Stimulated activated CD4-positive, alpha-beta T cell treated with anti-CD3 and anti-CD28 coated beads, TNF-alpha, amount 100 ng/mL, for 4 hours (primary cell): Measurements from ENCODE around the gene TGM2.

Experiments used
- DNase-seq, 3 experiments: peaks; one replicate each; pipeline ENCODE4 v3.0.0-alpha.2; 2020; ENCODE audit warnings: low read depth in 3 of 3

Gene TGM2

GRCh38 chr20:38092915-38093314 is 72.2 kb downstream of the TGM2 start:
- DNase-seq = no peak

GRCh38 chr20:38092260-38092857 is 72.7 kb downstream of the TGM2 start:
- DNase-seq = no peak

- no peak for DNase-seq
Observed at GRCh38 chr20:38091441-38092216, 73.4 kb downstream of the TGM2 start.

GRCh38 chr20:38090061-38090460 is 75.0 kb downstream of the TGM2 start:
- DNase-seq = no peak

GRCh38 chr20:38089500-38089899 is 75.6 kb downstream of the TGM2 start:
- DNase-seq = no peak

- DNase-seq = no peak
Observed at GRCh38 chr20:38085026-38085425, 80.0 kb downstream of the TGM2 start.

- no peak for DNase-seq
Observed at GRCh38 chr20:38084425-38084951, 80.6 kb downstream of the TGM2 start.

GRCh38 chr20:38083338-38084048 is 81.6 kb downstream of the TGM2 start:
- DNase-seq = no peak

- no peak for DNase-seq
Observed at GRCh38 chr20:38082894-38083293, 82.2 kb downstream of the TGM2 start.

- no peak for DNase-seq
Observed at GRCh38 chr20:38081575-38081974, 83.5 kb downstream of the TGM2 start.

GRCh38 chr20:38079353-38079752 is 85.7 kb downstream of the TGM2 start:
- no peak for DNase-seq

- no peak for DNase-seq
Observed at GRCh38 chr20:38078084-38078483, 87.0 kb downstream of the TGM2 start.
